ENCODE results near the gene AGBL1. TPM values are rescaled to one million over a fixed set of nuclear protein-coding genes. Genes with fewer than 3 reads are reported as not detected.

AGBL1 gene
- total RNA-seq, 2 donors from 2014 or later: not detected

GRCh38 chr15:86711476-86711875 lies 631.8 kb downstream of the AGBL1 start:
- Histone ChIP-seq H3K27me3 (no peaks in the 10 kb centered on the region), H3K4me1 (no peaks in the 10 kb centered on the region), H3K4me3 (no peak overlapping the region), H3K9me3 (no peaks in the 10 kb centered on the region), H3K36me3 (no peaks in the 10 kb centered on the region), H3K27ac (no peak overlapping the region)
- no peak for TF ChIP-seq CTCF (IDR thresholded peaks at IDR 0.05)
- DNase-seq (ENCODE audit: low spot score): no peak

- TF ChIP-seq CTCF (IDR thresholded peaks at IDR 0.05): no peak
Measured at GRCh38 chr15:86714241-86714640, 634.6 kb downstream of the AGBL1 start.

GRCh38 chr15:86725628-86726027 lies 646.0 kb downstream of the AGBL1 start:
- H3K4me3 ChIP-seq: no peak overlapping the region
- H3K27ac ChIP-seq: no peak overlapping the region
- H3K4me1 ChIP-seq: no peaks in the 10 kb centered on the region
- H3K36me3 ChIP-seq: no peaks in the 10 kb centered on the region
- H3K27me3 ChIP-seq: no peaks in the 10 kb centered on the region
- no peaks in the 10 kb centered on the region for H3K9me3 ChIP-seq
- TF ChIP-seq CTCF (IDR thresholded peaks at IDR 0.05): no peak
- no peak for DNase-seq (ENCODE audit: low spot score)

More at GRCh38 chr15:86714241-86714640, 634.6 kb downstream of the AGBL1 start:
- Histone ChIP-seq H3K36me3 (no peaks in the 10 kb centered on the region), H3K4me1 (no peaks in the 10 kb centered on the region), H3K27me3 (no peaks in the 10 kb centered on the region), H3K9me3 (no peaks in the 10 kb centered on the region), H3K4me3 (no peak overlapping the region), H3K27ac (no peak overlapping the region)
- no peak for DNase-seq (ENCODE audit: low spot score)

GRCh38 chr15:86735247-86736040 lies 655.8 kb downstream of the AGBL1 start:
- no peak for TF ChIP-seq CTCF (IDR thresholded peaks at IDR 0.05)
- H3K27me3 ChIP-seq: no peaks in the 10 kb centered on the region
- DNase-seq (ENCODE audit: low spot score): no peak
- H3K4me1 ChIP-seq: no peaks in the 10 kb centered on the region
- no peak overlapping the region for H3K4me3 ChIP-seq
- H3K27ac ChIP-seq: no peak overlapping the region
- no peaks in the 10 kb centered on the region for H3K9me3 ChIP-seq
- H3K36me3 ChIP-seq: no peaks in the 10 kb centered on the region

DNA sequence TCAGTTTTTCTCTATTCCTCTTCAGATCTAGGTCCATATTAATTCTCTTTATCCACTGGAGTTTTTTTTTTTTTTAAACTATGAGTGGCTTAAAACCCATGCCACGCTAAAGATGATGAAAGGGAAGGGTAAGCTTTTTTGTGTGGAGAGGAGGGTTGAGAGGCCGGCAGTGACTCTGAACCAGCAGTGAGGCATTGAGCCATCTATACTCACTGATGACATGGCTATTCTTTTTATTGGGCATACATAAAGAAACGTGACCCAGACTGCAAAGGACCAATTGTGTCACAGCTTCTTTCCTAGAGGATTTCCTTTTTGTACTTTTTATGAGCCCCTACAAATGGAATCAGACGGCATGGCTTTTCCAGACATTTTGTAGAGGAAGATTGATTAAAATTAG lies 662.2 kb downstream of the AGBL1 start:
- DNase-seq (ENCODE audit: low spot score): no peak
- no peak for TF ChIP-seq CTCF (IDR thresholded peaks at IDR 0.05)
- Histone ChIP-seq H3K4me3 (no peak overlapping the region), H3K27ac (no peak overlapping the region), H3K27me3 (no peaks in the 10 kb centered on the region), H3K36me3 (no peaks in the 10 kb centered on the region), H3K9me3 (no peaks in the 10 kb centered on the region), H3K4me1 (no peaks in the 10 kb centered on the region)

Measured in right atrium auricular region (tissue), 2 donors.